Astrocyte (in vitro differentiated cells and primary cell): ENCODE results near the gene NDUFAF5.

Experiments
- EZH2 ChIP-seq: IDR thresholded peaks from 2 replicates; pipeline ENCODE4 v1.6.1; 2012; ENCODE audit warnings: mild to moderate bottlenecking, low read length, inconsistent platforms; ENCODE audit not compliant: insufficient read depth
- TF ChIP-seq, protein P1 (sequence below): IDR thresholded peaks from 2 replicates; pipeline ENCODE4 v1.5.1; 2011; ENCODE audit warnings: low read depth, mild to moderate bottlenecking, inconsistent platforms, low read length, moderate library complexity; ENCODE audit not compliant: insufficient read depth

DNA sequence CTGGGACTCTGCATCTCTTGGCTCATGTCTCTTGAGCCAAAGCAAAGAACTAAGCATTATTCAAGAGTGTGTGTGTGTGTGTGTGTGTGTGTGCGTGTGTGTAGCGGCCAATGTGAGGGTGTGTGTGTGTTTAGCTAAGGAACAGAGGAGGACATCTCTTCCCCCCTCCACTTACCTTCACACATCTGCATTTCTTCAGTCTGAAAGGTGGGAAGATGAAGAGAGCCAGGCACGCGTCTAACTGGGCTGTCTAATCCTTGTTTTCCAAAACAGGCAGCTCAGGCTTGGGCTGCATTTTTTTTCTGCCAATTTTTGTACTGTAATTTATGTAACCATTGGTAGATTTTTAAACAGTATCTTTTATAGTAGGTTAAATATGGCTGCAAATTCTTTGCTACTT, 59.5 kb downstream of the NDUFAF5 start:
- TF ChIP-seq, protein P1, sequence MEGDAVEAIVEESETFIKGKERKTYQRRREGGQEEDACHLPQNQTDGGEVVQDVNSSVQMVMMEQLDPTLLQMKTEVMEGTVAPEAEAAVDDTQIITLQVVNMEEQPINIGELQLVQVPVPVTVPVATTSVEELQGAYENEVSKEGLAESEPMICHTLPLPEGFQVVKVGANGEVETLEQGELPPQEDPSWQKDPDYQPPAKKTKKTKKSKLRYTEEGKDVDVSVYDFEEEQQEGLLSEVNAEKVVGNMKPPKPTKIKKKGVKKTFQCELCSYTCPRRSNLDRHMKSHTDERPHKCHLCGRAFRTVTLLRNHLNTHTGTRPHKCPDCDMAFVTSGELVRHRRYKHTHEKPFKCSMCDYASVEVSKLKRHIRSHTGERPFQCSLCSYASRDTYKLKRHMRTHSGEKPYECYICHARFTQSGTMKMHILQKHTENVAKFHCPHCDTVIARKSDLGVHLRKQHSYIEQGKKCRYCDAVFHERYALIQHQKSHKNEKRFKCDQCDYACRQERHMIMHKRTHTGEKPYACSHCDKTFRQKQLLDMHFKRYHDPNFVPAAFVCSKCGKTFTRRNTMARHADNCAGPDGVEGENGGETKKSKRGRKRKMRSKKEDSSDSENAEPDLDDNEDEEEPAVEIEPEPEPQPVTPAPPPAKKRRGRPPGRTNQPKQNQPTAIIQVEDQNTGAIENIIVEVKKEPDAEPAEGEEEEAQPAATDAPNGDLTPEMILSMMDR = no peak
- no peak for TF ChIP-seq EZH2
